Mononuclear cell (primary cell): ENCODE results near the gene GATD1. TPM values are rescaled to one million over a fixed set of nuclear protein-coding genes. Genes with fewer than 3 reads are reported as not detected.

Source experiments
- H3K27me3 ChIP-seq: 2 replicates; pipeline ENCODE4 v1.6.0; 2011; ENCODE audit warnings: low read length, control low read depth; ENCODE audit not compliant: insufficient read depth
- H3K4me1 ChIP-seq: 2 replicates; pipeline ENCODE4 v1.5.1; 2011; ENCODE audit warnings: mild to moderate bottlenecking, low read length, control low read depth; ENCODE audit not compliant: insufficient read depth
- H3K4me3 ChIP-seq: 2 replicates; pipeline ENCODE4 v1.5.1; 2011; ENCODE audit warnings: mild to moderate bottlenecking, low read length, moderate library complexity
- H3K9me3 ChIP-seq: 2 replicates; pipeline ENCODE4 v1.5.1; 2011; ENCODE audit warnings: low read depth, mild to moderate bottlenecking, control low read depth, low read length
- total RNA-seq: library from RNA; depleted of rRNA; stranded (reverse); fragments of >200 nt; gene quantifications from one replicate; pipeline ENCODE4 v1.2.3, GENCODE V29; 2012

Gene GATD1, protein sequence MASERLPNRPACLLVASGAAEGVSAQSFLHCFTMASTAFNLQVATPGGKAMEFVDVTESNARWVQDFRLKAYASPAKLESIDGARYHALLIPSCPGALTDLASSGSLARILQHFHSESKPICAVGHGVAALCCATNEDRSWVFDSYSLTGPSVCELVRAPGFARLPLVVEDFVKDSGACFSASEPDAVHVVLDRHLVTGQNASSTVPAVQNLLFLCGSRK
- total RNA-seq: 7.2 TPM

DNA sequence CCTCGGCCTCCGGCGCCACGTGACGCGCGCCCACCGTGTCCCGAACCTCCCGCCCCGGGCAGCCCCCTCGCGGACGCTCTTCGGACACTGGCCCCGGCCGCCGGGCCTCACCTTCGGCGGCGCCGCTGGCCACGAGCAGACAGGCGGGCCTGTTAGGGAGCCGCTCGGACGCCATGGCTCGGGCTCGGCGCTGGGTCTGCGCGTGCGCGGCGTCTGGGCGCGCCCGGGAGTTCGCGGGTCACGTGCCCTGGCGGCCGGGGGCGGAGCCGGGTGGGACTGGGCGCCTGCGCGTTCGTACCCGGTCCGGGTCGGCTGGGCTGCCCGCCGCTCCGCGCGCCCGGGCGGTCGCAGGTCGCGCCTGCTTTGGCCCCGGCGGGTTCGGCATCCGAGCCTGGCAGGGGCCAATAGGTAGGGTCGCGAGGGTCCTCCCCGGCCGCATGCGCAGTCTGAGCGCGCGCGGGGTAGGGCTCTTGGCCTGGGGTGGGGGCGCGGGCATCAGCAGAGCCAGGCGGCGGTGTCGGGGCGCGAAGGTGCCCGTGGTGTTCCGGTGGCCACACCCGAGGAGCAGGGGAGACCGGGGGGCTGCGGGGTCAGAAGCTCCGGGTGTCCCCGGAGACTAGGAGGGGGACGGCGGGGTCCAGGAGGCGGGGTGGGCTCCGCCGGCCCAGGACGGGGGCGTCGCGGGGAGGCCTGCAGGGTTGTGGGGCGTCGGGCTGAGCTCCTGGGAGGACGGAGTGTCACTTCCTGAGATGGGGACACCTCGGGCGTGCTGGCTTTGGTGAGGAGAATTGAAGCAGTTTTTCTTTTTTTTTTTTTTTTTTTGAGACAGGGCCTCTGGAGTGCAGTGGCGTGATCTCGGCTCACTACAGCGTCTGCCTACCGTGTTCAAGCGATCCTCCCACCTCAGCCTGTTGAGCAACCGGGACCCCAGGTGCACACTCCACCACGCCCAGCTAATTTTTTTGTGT is at the start of gene GATD1:
TSS of gene GATD1 (minus strand) at position 200 of the 968 bp plus-strand sequence. CDS start at position 175, 25 bp downstream.
- Histone ChIP-seq H3K9me3 (no peaks in the 10 kb centered on the region), H3K4me1 (peaks cover 30% of the 10 kb centered on the region), H3K27me3 (no peaks in the 10 kb centered on the region), H3K4me3 (peak within 1 kb of the TSS; percentile 63)

DNA sequence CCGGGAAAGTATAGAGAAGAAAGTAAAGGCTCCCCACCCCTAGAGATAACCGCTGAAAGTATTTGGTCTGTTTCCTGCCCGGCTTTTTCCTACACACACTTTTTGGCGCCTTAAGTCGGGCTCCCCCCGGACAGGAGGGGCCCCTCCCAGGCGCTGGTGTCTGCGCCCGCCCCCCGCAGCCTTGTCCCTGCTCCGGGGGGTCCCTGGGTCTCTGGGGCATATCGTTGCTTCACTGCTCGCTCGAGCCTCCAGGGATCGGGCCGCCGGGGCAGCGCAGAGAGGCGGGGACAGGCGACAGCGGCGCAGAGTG is 49.5 kb upstream of the GATD1 start:
- Histone ChIP-seq H3K4me1 (peaks cover 75% of the 10 kb centered on the region), H3K4me3 (peak overlapping the region; percentile 35), H3K9me3 (no peaks in the 10 kb centered on the region), H3K27me3 (peaks cover 35% of the 10 kb centered on the region)

DNA sequence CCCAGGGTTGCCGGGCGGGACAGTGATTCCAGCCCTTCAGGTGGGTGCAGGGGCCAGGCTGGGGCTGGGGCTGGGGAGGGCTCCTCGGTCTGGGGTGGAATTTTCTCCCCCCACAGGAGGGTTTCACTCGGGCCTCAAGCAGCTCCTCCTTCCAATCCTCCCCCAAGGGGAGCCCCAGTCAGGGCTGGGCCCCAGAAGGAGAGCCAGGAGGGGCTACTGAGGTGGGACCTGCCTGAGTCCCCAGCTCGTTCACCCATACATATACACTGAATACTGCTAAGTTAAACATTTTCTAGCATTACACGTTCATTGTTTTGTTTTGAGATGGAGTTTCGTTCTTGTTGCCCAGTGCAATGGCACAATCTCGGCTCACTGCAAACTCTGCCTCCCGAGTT is 48.9 kb upstream of the GATD1 start:
- Histone ChIP-seq H3K27me3 (peaks cover 29% of the 10 kb centered on the region), H3K4me3 (no peak overlapping the region), H3K4me1 (peaks cover 78% of the 10 kb centered on the region), H3K9me3 (no peaks in the 10 kb centered on the region)

DNA sequence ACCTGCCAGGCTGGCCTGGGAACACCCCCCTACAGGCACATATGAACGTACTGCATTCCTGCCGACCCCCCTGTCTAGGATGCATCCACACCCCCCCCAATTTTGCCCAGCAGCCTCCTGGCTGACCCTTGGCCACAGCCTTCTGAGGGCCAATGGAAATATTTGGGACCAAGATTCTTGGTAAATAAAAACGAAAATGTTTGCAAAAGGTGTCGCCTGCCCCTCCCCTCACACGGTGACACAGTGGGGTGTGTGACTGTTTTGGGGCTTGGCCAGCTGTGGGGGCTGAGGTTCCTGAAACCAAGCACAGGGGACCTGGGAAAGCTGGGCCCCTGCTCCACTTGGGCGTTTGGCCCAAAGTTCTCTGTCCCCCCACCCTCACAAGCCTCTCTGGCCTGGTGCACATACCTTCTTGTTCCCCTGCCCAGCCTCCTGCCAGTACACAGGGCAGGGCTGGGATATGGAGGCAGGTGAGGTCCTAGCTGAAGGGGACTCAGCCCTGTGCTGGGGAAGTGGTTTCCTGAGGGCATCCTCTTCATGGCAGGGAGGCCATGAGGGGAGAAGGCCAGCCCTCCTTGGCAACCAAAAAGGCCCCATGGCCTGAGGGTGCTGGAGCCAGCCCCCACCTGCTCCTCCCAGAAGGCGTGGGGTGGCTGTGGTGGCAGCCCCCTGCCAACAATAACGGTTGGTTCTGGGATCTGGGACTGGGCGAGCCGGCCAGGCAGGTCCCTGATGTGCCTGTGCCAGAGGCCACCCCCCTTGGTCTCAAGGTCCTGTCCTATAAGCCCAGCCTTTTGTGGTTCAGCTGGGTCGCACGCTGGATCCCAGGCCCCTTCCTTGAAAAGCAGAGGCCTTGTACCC is 48.3 kb upstream of the GATD1 start:
- no peak overlapping the region for H3K4me3 ChIP-seq
- no peaks in the 10 kb centered on the region for H3K9me3 ChIP-seq
- peaks cover 23% of the 10 kb centered on the region for H3K27me3 ChIP-seq
- H3K4me1 ChIP-seq: peaks cover 78% of the 10 kb centered on the region

DNA sequence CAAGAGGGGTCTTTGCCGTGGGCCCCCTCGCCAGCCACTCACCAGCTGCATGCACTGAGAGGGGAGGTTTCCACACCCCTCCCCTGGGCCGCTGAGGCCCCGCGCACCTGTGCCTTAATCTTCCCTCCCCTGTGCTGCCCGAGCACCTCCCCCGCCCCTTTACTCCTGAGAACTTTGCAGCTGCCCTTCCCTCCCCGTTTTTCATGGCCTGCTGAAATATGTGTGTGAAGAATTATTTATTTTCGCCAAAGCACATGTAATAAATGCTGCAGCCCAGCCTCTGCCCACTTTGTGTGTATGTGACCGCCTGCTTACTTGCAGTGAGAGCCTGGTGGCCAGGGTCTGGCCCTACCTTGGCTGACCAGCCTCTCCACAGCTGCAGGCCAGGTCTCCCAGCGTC is 47.7 kb upstream of the GATD1 start:
- Histone ChIP-seq H3K9me3 (no peaks in the 10 kb centered on the region), H3K4me1 (peaks cover 77% of the 10 kb centered on the region), H3K27me3 (peaks cover 16% of the 10 kb centered on the region), H3K4me3 (no peak overlapping the region)

DNA sequence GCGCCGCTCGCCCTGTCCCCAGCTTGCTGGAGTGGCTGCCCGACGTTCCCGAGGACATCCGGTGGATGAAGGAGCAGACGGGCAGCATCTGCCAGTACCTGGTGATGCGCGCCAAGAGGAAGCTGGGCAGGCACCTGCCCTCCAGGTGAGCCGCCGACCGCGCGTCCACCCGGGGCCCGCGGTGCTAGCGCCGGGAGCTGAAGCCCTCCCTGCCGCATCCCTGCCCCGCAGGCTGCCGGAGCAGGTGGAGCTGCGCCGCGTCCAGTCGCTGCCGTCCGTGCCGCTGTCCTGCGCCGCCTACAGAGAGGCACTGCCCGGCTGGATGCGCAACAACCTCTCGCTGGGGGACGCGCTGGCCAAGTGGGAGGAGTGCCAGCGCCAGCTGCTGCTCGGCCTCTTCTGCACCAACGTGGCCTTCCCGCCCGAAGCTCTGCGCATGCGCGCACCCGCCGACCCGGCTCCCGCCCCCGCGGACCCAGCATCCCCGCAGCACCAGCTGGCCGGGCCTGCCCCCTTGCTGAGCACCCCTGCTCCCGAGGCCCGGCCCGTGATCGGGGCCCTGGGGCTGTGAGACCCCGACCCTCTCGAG is 47.1 kb upstream of the GATD1 start:
- Histone ChIP-seq H3K27me3 (peaks cover 10% of the 10 kb centered on the region), H3K9me3 (no peaks in the 10 kb centered on the region), H3K4me3 (no peak overlapping the region), H3K4me1 (peaks cover 71% of the 10 kb centered on the region)

DNA sequence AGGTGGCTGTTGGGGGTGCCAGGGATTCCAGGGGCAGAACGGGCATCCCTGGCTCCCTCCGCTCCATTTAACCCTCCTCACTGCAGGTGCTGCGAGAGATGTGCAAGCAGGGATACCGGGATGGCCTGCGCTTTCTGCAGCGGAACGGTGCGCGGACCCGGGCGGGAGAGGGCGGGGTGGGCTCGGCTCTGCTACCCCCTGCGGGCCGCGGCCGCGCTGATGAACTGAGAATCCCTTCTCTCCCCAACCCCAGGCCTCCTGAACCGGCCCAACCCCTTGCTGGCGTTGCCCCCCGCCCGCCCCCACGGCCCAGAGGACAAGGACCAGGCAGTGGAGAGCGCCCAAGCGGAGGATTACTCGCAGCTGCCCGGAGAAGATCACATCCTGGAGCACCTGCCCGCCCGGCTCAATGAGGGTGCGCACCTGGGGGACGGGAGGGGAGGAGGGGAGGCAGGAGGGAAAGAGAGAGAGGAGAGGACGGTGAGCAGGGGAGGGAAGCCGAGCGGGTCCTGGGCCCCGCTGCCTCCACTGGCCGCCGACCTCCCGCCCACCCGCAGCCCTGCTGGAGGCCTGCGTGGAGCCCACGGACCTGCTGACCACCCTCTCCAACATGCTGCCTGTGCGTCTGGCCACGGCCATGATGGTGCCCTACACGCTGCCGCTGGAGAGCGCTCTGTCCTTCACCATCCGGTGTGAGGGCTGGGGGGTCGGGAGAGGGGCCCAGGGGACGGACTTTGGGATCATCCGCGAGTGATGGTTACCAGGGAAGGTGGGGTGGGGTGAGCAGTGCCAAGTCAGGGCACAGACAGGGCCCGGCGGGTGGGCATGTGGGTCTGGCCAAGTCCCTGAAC is 46.4 kb upstream of the GATD1 start:
- Histone ChIP-seq H3K4me1 (peaks cover 68% of the 10 kb centered on the region), H3K9me3 (no peaks in the 10 kb centered on the region), H3K4me3 (no peak overlapping the region), H3K27me3 (peaks cover 3% of the 10 kb centered on the region)

DNA sequence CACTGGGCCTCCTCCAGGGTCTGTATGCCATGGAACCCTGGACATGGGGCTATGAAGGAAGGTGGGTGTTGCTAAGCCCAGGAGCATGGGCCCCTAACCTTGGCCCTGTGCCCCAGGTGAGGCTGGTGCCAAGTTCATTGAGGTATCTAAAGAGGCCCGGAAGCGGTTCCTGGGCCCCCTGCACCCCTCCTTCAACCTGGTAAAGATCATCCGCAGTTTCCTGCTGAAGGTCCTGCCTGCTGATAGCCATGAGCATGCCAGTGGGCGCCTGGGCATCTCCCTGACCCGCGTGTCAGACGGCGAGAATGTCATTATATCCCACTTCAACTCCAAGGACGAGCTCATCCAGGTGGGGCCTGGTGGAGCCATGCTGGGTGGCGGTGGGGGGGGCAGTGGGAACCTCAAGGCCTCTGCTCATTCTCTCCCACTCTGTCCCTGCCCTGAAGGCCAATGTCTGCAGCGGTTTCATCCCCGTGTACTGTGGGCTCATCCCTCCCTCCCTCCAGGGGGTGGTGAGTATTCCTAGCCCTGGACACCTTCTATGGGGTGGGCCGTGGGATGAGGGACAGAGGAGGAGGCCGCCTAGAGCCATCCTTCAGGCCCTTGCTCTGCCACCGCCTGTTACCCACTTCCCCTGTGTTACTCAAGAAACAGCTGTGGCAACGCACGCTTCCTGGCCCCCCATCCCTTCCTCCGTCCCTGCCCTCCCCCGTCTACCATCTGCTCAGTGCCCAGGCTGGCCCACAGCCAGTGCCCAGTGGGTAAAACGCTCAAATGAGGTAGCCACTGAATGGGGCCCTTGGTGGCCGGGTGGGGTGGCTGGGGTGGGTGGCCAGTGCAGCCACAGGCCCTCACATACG is 44.5 kb upstream of the GATD1 start:
- peak overlapping the region; percentile 81 for H3K4me3 ChIP-seq
- H3K4me1 ChIP-seq: peaks cover 53% of the 10 kb centered on the region
- H3K27me3 ChIP-seq: no peaks in the 10 kb centered on the region
- H3K9me3 ChIP-seq: no peaks in the 10 kb centered on the region

DNA sequence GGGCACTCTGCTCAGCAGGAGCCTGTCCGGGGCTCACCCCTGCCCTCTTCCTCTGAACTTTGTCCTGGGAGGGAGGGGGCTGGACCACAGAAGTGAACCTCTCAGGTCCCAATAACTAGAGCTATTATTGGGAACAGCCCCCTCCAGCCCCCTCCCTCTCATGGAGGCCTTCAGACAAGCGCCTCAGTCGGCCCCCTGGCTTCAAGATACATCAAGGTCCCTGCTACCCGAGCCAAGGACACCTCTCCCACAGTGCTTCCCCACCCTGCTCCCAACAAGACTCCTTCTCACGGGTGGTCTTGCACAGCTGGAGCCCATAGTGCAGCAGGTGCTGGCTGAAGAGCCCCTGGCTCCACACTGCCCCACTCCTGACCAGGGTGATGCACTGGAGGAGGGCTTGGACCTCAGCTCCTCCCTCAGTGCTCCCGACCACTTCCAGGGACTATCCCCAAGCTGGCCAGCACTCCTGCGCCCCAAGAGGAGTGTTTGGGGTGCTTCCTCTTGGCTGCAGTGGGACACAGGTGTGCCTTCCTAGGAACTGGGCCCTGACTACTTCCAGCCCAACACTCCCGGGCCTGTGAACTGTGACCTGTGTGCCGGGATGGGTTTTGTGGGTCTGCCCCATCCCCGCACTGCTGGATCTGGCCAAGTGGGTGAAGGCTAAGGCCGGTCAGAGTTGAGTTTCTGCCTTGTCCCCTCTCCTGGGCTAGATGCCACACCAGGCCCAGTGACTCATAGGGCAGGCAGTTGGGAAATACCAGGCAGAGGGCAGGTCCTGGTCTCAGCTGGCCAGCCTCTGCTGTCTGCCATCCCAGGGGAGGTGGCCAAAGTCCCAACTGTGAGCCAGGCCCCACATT is 43.6 kb upstream of the GATD1 start:
- Histone ChIP-seq H3K27me3 (no peaks in the 10 kb centered on the region), H3K9me3 (no peaks in the 10 kb centered on the region), H3K4me3 (peak overlapping the region; percentile 81), H3K4me1 (peaks cover 45% of the 10 kb centered on the region)

DNA sequence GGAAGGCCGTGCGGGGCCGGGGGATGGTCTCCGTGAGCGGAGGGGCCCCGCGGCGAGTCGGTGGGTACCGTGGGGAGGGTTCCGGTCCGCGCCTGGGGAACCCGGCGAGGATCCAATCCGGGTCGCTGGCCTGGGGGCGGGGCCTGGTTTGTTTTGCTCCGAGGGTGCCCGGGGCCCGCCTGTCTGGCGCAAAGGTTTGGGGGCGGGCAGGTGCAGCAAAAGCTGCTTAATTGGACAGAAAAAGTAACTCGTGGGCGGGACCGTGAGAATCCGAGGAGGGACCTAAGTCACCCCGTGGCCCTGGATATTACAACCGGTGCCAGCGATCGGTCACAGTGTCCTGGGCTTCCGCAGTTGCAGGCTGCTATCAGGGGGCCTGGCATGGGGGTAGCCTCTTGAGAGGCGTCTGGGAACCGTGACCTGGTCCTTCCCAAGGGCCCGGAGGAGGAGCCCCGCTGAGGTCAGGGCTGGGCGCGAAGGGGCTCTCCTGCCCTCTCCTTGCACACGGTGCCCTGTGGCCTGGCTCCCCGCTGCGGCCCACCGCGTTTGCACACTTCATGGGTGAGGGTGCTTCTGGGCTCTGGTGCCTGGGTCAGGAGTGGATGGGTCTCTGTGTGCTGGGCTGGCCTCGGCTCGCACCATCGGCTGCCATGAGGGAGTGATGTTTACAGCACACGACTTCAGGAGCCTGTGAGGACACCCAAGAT is 42.8 kb upstream of the GATD1 start:
- Histone ChIP-seq H3K9me3 (no peaks in the 10 kb centered on the region), H3K4me1 (peaks cover 38% of the 10 kb centered on the region), H3K4me3 (peak overlapping the region; percentile 81), H3K27me3 (no peaks in the 10 kb centered on the region)

DNA sequence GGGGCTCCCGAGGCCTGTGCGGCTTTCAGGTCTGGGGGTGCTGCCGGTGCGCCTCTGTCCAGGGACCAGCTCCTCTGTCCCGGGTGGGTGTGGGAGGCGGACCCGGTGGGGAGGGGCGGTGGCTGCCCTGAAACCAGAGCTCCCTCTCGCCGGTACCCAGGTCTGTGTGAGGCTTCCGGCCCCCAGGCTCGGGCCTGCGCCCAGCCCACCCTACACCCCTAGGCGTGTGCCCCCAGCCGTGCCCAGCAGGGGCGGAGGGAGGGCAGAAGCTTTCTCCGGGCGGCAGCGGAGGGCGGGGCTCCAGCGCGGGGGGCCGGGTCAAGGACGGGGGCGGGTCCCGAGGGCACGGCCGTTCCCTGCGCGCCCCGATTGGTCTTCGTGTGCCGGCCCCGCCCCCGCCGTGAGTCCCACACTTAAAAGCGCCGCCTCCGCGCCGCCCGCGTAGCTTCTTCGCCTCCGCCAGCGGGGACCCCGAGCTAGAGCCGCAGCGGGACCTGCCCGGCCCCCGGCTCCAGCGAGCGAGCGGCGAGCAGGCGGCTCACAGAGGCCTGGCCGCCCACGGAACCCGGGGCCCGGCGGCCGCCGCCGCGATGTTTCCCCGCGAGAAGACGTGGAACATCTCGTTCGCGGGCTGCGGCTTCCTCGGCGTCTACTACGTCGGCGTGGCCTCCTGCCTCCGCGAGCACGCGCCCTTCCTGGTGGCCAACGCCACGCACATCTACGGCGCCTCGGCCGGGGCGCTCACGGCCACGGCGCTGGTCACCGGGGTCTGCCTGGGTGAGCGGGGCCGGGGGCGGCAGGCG is 42.0 kb upstream of the GATD1 start:
- peak overlapping the region; percentile 81 for H3K4me3 ChIP-seq

More for the DNA sequence above, 42.0 kb upstream of the GATD1 start:
- no peaks in the 10 kb centered on the region for H3K27me3 ChIP-seq
- no peaks in the 10 kb centered on the region for H3K9me3 ChIP-seq
- peaks cover 38% of the 10 kb centered on the region for H3K4me1 ChIP-seq
